ENCODE measurements around the gene LNP1. TPM values are rescaled to one million over a fixed set of nuclear protein-coding genes. Genes with fewer than 3 reads are reported as not detected.
A peak's percentile ranks its signal among the peaks of the same experiment; 100 is the strongest.

The LNP1 gene
- total and polyA plus RNA-seq, 2 of the 13 experiments (the other 11 are each of a cell fraction or from before 2014, with no cell fraction given): 3.6 to 7.0 TPM

DNA sequence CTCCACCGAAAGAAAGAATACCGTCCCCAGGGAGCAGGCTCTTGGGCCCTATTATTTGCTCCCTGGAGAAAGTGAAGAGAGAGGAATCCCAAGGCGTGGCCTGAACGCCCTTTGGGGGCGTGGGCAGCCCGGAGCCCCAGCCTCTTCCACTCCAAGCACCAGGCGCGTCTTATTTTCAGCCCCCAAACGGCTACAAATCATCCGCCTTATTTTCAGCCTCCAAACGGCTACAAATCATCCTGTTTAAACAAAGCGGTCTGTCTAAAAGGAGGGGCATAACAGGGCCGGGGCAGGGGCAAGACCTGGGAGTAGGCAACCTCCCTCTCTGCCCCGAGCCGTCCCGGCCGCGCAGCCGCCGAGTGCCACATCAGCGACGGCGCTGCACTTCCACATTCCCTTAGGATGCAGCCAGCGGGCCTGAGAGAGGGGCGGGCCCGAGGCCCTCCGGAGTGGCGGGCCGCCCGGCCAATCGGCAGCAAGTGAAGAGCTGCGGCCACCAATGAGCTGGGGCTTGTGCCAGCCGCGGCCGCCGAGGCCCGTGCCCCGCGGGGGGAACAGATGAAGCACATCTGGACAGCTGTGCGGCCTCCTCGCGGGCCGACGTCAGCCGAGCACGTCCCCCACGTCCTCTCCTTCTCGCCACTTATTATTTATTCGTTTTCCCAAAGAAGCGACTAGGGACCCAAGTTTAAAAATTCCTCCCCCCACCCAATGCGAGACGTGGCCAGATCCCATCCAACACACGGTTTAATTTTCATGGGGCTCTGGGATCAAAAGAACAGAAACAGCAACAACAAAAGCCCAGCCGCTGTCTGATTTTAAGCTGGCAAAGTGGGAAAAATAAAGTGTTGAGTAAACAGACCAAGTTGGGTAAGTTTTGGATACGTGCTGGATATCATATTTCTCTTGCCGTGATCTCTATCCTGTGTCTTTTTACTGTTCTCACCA, 91.0 kb downstream of the LNP1 start, which contains the start of gene TMEM45A (continued):
- TF ChIP-seq ZSCAN22 (CRISPR knock-in tag; IDR thresholded peaks at IDR 0.05): 0 out of 2 replicates have a peak, but pooled peaks have one; percentile 41
- no peak for TF ChIP-seq ISX (CRISPR knock-in tag; conservative IDR thresholded peaks at IDR 0.05)
- no peak for TF ChIP-seq HMGA1 (CRISPR knock-in tag; conservative IDR thresholded peaks at IDR 0.05)
- peak; percentile 40; the same call in 1 of the 2 replicates for TF ChIP-seq ZNF788 (CRISPR knock-in tag; IDR thresholded peaks at IDR 0.05; ENCODE audit: borderline replicate concordance)
- peak; percentile 94 for TF ChIP-seq POGZ (CRISPR knock-in tag; IDR thresholded peaks at IDR 0.05)
- no peak for TF ChIP-seq PHF5A (CRISPR knock-in tag; IDR thresholded peaks at IDR 0.05; ENCODE audit: low read depth, unreplicated experiment)
- TF ChIP-seq, protein P1, sequence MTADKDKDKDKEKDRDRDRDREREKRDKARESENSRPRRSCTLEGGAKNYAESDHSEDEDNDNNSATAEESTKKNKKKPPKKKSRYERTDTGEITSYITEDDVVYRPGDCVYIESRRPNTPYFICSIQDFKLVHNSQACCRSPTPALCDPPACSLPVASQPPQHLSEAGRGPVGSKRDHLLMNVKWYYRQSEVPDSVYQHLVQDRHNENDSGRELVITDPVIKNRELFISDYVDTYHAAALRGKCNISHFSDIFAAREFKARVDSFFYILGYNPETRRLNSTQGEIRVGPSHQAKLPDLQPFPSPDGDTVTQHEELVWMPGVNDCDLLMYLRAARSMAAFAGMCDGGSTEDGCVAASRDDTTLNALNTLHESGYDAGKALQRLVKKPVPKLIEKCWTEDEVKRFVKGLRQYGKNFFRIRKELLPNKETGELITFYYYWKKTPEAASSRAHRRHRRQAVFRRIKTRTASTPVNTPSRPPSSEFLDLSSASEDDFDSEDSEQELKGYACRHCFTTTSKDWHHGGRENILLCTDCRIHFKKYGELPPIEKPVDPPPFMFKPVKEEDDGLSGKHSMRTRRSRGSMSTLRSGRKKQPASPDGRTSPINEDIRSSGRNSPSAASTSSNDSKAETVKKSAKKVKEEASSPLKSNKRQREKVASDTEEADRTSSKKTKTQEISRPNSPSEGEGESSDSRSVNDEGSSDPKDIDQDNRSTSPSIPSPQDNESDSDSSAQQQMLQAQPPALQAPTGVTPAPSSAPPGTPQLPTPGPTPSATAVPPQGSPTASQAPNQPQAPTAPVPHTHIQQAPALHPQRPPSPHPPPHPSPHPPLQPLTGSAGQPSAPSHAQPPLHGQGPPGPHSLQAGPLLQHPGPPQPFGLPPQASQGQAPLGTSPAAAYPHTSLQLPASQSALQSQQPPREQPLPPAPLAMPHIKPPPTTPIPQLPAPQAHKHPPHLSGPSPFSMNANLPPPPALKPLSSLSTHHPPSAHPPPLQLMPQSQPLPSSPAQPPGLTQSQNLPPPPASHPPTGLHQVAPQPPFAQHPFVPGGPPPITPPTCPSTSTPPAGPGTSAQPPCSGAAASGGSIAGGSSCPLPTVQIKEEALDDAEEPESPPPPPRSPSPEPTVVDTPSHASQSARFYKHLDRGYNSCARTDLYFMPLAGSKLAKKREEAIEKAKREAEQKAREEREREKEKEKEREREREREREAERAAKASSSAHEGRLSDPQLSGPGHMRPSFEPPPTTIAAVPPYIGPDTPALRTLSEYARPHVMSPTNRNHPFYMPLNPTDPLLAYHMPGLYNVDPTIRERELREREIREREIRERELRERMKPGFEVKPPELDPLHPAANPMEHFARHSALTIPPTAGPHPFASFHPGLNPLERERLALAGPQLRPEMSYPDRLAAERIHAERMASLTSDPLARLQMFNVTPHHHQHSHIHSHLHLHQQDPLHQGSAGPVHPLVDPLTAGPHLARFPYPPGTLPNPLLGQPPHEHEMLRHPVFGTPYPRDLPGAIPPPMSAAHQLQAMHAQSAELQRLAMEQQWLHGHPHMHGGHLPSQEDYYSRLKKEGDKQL (CRISPR knock-in tag; IDR thresholded peaks at IDR 0.05; ENCODE audit: low read depth): no peak
- TF ChIP-seq, protein P2, sequence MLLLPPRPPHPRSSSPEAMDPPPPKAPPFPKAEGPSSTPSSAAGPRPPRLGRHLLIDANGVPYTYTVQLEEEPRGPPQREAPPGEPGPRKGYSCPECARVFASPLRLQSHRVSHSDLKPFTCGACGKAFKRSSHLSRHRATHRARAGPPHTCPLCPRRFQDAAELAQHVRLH (CRISPR knock-in tag; IDR thresholded peaks at IDR 0.05; ENCODE audit: borderline replicate concordance, low read depth): peak; percentile 82; the same call in 1 of the 2 replicates
- TF ChIP-seq, protein P3, sequence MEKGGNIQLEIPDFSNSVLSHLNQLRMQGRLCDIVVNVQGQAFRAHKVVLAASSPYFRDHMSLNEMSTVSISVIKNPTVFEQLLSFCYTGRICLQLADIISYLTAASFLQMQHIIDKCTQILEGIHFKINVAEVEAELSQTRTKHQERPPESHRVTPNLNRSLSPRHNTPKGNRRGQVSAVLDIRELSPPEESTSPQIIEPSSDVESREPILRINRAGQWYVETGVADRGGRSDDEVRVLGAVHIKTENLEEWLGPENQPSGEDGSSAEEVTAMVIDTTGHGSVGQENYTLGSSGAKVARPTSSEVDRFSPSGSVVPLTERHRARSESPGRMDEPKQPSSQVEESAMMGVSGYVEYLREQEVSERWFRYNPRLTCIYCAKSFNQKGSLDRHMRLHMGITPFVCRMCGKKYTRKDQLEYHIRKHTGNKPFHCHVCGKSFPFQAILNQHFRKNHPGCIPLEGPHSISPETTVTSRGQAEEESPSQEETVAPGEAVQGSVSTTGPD (CRISPR knock-in tag; IDR thresholded peaks at IDR 0.05): no peak
- TF ChIP-seq ARHGAP35 (CRISPR knock-in tag; IDR thresholded peaks at IDR 0.05; ENCODE audit: borderline replicate concordance): peak; percentile 81
- TF ChIP-seq KMT2B (CRISPR knock-in tag; IDR thresholded peaks at IDR 0.05): peak; percentile 90
- no peak for TF ChIP-seq ZNF484 (CRISPR knock-in tag; IDR thresholded peaks at IDR 0.05; ENCODE audit: borderline replicate concordance, low read depth)
- no peak for TF ChIP-seq HNF4G (IDR thresholded peaks at IDR 0.05; ENCODE audit: borderline replicate concordance, low read depth, low read length)
- no peak for TF ChIP-seq HNF4G (CRISPR knock-in tag; IDR thresholded peaks at IDR 0.05; ENCODE audit: borderline replicate concordance, low read depth)
- TF ChIP-seq KDM5B (CRISPR knock-in tag; IDR thresholded peaks at IDR 0.05; ENCODE audit: borderline replicate concordance): peak; percentile 87
